NK-92 (cell line): ENCODE results near the gene PRR12.

Source experiments
- DNase-seq: peaks from one replicate; lab custom pipeline; 2025; ENCODE audit not compliant: unreplicated experiment; lab: John Stamatoyannopoulos, UW

Gene PRR12

DNA sequence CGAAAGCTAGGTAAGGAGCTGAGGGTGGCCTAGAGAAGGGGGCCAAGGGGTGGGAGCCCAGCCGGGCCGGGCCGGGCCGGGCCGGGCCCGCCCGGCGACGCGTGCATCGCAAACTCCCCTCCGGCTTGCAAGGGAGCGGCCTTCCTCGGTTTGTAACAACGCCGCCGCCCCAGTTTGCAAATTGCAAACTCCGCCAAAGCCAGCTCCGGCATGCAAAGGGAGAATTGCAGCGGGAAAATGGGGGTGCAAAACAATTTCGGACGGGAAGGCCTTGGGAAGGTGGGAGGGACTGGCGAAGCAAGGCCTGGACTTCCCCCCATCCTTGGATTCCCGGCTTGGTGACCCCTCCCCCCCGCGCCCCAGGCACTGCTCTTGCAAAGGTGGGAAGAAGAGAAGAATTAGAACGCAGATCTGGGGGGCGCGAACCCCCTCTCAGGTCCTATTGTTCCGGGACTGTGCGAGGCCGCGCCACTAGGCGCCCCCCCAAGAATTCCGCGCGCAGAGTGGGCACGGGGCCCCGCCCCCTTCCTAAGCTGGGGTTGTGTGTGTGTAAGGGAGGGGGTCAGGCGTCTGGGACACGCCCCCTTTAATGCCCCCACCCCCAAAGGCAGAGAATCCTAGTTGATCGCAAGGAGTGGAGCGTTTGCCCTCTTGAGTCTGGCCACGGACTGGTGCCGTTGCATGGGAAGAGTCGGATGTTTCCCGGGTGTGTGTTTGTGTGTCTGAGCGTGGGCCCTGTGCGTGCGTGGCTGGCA, 926 bp downstream of the PRR12 start:
- DNase-seq, result no peak

DNA sequence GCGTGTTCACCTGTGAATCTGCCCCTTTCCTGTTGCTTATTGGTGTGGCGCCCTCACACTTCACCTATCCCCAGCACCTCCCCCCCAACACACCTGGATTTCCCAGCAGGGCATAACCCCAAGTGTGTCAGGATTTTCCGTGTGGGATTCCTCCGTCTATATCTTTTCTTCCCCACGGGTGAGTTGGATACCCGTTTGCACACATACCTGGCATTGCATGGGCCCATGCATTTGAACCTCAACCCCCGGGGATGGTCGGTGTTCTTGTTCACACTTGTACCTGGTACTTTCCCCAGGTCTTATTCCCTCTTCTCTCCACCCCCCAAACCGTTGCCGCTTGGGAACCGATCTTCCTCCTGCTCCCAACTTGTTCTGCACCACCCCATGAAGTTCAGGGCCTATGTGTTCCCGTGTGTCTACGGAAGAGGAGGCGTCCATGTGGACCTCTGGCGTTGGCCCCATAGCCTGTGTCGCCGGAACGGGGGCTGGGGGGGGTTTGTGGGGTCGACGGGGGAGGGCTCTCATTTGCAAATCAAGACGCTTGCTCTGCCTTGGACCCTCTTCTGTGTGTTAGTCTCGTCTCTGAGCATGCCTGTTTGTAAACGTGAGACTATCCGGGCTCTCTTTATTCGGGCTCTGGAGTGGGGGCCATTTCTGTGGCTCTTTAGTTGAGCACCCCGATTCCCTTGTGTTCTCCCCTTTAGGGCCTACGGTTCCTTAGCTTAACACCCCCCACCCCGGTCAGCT, 1.7 kb downstream of the PRR12 start:
- DNase-seq, result no peak

DNA sequence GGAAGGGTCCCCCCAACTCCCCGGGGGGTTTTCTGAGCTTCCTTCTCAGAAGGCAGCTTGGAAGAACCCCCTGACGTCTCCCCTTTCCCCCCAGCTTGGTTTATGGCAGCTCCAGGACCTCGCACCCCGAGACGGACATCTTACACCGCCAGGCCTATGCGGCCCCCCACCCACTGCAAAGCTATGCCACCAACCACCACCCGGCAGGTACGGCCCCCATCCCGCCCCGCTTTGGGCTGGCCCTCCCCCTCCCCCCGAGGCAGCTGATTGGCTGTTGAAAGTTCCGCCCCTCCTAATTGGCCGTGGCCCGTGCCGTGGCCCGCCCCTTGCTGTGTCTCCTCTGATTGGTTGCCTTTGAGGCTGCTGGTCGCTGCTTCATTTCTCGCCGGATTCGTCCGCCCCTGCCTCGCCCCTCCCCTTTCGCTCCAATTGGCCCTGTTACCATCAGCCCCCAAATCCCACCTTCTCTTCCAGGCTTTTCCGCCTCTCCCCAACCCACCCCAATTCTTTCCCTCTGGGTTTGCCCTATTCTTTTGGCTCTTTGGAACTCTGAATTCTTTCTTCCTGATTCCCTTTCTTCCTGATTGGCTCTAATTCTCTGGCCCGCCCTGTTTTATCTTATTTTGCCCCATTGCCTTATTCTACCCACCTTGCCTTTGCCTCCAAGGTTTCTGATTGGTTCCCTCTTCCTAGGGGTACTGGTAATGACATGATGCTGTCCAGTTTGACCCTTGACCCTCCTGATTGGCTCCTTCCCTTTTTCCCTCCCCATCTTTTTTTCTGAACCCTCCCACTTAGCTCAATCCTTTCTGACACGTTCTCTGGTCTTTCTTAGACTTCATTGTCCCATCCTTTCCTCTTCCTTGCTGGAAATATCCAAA, 2.5 kb downstream of the PRR12 start:
- no peak for DNase-seq

DNA sequence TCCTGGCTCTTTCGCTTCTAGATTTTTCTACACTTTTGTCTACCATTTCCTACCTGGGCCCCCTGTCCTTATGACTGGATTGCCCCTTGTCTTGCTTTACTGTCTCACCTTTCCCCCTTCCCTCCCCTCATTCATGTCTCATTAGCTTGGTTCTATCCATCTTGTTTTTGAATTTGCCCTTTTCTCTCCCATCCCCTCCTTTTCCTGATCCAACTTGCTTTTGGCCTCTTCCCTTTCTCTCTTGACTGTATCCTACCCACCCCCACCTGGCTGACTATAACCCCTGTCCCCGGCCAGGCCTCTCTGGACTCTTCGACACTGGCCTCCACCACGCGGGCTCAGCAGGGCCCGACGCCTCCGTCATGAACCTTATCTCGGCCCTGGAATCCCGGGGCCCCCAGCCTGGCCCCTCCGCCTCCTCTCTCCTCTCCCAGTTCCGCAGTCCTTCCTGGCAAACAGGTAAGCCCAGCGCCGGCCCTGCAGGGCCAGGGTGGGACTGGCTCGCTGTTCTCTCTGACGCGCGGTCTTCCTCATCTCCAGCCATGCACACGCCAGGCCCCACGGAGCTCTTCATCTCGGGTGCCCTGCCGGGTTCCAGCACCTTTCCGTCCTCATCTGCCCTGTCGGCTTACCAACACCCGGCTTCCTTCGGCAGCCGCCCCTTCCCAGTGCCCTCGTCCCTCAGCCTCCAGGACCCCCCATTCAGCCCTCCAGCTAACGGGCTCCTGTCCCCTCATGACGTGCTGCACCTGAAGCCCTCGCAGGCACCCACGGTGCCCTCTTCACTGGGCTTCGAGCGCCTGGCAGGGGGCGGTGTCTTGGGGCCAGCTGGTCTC, 3.4 kb downstream of the PRR12 start:
- DNase-seq, result no peak

DNA sequence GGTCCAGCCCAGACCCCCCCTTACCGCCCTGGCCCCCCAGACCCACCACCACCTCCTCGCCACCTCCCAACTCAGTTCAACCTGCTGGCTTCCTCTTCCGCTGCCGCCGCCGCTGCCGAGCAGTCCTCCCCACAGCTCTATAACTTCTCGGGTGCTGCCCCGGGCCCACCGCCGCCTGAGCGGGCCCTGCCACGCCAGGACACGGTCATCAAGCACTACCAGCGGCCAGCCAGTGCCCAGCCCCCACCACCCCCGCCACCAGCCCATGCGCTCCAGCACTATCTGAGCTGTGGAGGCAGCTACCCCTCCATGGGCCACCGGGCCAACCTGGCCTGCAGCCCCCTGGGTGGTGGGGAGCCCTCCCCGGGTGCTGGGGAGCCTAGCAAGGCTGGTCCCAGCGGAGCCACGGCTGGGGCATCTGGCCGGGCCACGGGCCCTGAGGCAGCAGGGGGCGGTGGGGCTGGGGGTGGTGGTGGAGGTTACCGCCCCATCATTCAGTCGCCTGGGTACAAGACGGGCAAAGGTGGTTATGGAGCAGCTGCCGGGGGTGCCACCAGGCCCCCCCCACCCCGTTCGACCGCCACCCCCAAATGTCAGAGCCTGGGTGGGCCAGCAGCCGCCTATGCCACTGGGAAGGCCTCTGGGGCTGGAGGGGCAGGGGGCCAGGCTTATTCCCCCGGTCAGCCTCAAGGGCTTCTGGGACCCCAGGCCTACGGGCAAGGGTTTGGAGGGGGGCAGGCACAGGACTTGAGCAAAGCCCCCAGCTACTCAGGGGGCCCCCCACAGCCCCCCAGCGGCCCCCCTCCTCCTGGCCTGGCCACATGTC, 4.2 kb downstream of the PRR12 start:
- DNase-seq, result no peak

DNA sequence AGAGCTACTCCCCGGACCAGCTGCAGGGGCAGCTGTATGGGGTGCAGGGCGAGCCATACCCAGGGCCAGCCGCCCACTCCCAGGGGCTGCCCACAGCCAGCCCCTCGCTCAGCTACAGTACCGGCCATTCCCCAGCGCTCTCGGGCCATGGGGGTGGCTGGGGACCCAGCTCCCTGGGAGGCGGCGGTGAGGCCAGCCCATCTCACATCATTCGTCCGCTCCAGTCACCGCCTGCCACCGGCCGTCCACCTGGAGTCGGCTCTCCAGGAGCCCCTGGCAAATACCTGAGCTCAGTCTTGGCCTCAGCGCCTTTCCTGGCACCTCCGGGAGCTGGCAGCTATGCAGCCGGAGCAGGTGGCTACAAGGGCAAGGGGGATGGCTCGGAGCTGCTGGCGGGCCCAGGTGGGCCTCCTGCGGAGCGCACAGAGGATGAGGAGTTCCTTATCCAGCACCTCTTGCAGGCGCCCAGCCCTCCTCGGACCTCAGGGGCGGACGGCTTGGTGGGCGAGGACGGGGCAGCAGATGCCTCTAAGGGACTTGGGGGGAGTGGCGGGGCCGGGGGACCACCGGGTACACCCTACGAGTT, 4.9 kb downstream of the PRR12 start:
- no peak for DNase-seq

DNA sequence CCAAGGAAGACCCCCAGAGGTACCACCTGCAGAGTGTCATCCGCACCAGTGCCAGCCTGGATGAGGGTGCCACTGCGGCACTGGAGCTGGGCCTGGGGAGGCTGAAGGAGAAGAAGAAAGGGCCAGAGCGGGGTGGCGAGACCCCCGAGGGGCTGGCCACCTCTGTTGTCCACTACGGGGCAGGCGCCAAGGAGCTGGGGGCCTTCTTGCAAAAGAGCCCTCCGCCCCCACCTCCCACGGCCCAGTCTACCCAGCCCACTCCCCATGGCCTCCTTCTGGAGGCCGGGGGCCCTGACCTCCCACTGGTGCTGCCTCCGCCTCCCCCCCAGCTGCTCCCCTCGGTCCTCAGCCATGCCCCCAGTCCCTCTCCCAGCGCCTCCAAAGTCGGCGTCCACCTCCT, 5.4 kb downstream of the PRR12 start:
- DNase-seq, result no peak

DNA sequence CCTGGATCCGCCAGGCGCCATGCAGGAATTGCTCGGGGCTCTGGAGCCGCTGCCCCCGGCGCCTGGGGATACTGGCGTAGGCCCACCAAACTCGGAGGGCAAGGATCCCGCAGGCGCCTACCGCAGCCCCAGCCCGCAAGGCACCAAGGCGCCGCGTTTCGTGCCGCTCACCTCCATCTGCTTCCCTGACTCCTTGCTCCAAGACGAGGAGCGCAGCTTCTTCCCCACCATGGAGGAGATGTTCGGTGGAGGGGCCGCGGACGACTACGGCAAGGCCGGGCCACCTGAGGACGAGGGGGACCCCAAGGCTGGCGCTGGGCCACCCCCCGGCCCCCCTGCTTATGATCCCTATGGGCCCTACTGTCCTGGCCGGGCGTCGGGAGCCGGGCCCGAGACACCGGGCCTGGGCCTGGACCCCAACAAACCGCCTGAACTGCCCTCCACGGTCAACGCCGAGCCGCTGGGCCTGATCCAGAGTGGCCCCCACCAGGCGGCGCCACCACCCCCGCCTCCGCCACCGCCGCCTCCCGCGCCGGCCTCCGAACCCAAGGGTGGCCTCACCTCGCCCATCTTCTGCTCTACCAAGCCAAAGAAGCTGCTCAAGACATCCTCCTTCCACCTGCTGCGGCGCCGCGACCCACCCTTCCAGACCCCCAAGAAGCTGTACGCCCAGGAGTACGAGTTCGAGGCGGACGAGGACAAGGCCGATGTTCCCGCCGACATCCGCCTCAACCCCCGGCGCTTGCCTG, 6.1 kb downstream of the PRR12 start:
- DNase-seq, result no peak

DNA sequence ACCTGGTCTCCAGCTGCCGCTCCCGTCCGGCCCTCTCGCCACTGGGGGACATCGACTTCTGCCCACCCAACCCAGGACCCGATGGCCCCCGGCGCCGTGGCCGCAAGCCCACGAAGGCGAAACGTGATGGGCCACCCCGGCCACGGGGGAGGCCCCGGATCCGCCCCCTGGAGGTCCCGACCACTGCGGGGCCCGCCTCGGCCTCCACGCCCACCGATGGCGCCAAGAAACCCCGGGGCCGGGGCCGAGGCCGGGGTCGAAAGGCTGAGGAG, 6.7 kb downstream of the PRR12 start:
- DNase-seq, result no peak

DNA sequence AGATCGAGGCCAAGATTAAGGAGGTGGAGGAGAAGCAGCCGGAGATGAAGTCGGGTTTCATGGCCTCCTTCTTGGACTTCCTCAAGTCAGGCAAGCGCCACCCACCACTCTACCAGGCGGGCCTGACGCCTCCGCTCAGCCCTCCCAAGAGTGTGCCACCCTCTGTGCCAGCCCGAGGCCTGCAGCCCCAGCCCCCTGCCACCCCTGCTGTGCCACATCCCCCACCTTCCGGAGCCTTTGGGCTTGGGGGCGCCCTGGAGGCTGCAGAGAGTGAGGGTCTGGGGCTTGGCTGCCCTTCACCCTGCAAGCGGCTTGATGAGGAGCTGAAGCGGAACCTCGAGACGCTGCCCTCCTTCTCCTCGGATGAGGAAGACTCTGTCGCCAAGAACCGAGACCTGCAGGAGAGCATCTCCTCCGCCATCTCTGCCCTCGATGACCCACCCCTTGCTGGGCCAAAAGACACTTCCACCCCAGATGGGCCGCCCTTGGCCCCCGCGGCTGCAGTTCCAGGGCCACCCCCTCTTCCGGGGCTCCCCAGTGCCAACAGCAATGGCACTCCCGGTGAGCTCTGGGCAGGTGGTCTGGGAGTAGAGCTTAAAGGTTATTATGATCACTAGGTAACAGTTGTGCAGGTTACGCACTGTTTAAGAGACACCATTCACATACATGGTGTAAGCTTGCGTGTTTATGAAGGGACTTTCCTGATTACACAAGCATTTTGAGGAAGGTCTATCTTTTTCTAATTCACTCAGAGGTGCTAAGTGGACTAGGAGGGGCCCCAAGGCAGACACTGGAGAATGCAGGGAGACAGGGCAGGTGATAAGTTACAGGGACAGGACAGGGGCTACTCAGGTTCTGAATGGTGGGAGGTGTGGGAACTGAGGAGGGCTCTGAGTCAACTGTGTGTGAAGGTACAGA, 8.7 kb downstream of the PRR12 start:
- no peak for DNase-seq

DNA sequence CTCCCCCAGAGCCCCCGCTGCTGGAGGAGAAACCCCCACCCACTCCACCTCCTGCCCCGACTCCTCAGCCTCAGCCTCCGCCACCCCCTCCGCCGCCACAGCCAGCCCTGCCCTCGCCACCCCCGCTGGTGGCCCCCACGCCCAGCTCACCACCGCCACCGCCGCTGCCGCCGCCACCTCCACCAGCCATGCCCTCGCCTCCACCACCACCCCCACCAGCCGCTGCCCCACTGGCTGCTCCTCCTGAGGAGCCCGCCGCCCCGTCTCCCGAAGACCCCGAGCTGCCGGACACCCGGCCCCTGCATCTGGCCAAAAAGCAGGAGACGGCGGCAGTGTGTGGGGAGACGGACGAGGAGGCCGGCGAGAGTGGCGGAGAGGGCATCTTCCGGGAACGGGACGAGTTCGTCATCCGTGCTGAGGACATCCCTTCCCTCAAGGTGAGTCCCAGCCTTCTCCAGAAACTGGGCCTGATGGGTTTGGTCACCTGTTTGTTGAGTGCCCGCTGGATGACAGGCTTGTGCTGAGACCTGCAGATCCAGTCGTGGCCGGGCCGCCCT, 10.6 kb downstream of the PRR12 start:
- DNase-seq, result no peak

DNA sequence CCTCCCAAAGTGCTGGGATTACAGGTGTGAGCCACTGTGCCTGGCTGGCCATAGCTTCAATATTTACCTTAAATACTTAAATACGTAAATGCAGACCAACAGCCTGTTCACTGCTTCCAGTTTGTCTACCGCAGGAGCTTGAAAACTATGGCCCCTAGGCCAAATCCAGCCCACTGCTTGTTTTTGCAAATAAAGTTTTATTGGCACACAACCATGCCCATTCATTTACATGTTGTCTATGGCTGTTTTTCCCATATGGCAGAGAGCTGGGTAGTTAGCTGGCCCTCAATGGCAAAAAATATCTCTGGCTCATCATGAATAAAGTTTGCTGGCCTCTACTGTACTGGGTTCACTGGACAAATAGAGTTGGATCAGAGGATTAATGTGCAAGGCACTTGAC, 11.8 kb downstream of the PRR12 start:
- DNase-seq, result no peak

DNA sequence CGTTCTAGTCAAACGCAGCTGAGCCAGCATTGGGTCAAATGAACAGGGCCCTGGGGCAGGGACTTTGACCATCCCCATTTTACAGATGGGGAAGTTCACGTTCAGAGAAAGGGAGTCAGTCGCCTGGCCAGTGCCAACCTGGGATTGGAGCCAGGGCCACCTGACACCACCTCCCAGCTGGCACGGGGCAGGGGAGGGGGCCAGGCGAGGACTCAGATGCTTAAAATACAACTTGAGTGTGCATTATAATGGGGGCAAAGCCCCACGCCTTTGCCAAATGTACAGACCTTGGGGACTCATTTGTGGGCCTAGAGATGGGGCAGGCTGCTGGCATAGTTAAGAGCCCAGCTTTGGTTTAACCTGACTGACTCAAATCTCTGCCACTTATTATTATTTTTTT, 14.6 kb downstream of the PRR12 start:
- no peak for DNase-seq

DNA sequence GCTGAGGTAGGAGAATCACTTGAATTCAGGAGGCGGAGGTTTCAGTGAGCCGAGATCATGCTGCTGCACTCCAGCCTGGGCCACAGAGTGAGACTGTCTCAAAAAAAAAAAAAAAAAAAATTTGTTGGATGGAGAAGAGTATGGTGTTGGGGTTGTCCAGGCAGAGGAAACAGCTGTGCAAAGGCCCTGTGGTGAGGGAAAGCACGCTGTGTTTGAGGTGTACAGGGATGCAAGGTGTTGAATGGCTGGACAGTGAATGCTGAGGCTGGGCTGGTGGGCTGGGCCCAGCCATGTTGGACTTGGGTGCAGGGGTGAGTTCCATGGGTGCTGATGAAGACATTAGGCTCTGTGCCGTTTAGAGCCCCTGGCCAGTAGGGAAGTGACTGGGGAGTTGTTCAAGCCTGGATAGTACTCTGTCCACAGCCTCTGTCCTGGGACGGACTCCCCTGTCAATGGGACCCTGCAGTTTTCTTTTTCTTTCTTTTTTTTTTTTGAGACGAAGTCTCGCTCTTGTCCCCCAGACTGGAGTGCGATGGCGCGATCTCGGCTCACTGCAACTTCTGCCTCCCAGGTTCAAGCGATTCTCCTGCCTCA, 18.6 kb downstream of the PRR12 start:
- DNase-seq, result no peak

DNA sequence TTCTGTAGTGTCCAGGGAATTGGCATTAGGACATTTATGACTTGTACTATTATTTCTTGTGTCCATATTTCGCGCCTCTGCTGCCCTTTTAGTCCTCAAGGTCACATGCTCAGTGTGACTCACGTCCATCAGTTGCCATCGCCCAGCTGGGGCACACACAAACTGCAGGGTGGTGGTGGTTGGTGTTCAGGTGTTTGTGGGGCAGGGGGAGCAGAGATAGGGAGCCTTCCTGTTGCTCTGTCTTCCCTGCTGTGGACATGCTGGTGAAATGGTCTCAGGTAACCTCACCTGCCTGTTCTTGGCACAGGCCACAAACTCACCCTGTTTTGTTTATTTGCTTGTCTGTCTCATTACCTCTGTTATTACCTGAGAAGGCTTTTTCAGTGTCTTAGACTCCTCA, 22.4 kb downstream of the PRR12 start:
- DNase-seq, result no peak

DNA sequence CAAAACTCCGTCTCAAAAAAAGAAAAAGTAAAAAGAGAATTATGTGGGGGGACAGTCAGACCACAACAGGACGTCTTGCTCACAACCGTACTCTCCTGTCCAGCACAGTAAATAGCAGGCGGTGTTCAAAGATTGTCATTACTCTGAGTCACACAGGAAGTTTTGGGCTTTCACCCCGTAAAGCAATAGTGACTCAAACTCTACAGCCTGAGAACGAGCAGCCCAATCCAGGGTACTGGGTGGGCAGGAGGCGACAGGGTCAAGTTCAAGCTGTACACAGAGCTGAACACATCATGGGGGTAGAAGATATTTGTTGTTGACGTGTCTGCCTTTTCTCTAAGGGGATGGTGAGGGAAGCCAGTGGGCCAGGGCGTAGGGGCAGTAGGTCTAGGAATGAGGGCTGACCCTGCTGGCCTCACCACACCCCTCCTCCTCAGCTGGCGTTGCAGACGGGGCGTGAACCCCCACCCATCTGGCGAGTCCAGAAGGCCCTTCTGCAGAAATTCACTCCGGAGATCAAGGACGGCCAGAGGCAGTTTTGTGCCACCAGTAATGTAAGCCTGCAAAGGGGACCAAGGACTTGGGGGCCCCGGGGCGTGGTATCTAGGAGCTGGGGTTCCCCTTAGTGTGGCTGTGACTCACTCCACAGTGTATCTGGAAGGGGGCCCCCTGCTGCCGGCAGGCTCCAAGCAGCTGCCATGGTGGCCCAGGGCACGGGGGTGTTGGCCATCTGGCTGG, 23.3 kb downstream of the PRR12 start:
- DNase-seq, result no peak

DNA sequence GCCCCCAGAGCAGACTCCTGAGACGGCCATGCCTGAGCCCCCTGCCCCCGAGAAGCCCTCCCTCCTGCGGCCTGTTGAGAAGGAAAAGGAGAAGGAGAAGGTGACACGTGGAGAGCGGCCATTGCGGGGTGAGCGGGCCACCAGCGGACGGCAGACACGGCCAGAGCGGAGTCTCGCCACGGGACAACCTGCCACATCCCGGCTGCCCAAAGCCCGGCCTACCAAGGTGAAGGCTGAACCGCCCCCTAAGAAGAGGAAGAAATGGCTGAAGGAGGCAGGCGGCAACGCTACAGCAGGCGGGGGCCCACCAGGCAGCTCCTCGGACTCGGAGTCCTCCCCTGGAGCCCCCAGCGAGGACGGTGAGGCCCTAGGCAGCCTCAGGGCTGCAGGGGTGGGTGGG, 24.9 kb downstream of the PRR12 start:
- DNase-seq, result no peak
